Activated T-cell treated with anti-CD3 and anti-CD28 coated beads for 4 hours (primary cell): ENCODE data around the gene FLCN.
"Not testable (repeated sequence)": the region's sequence is repeated elsewhere in the genome, so short reads cannot be mapped to it uniquely, and the experiment has no call there.

Experiments
- DNase-seq: peaks from one replicate; pipeline ENCODE4 v3.0.0-alpha.2; 2020

The FLCN gene

DNA sequence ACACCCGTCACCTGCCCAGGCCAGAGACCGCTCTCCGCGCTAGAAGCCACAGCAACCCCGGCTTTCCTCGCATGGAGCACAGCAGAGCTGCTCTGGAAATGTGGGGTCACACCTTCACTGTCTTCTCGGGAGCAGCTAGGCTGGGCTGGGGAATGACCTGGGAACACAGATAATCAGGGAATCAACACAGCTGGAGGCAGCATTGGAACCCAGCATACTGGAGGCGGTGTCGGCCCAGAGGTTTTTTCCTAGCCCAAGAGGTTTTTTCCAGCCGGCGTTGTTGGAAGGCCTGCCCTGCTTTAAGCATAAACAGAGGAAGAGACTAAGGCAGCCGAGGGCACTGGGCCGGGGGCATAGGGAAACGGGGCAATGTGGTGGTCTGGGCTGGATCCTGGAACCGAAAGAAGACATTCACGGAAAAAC, 30.0 kb downstream of the FLCN start:
- DNase-seq: peak; percentile 18

GRCh38 chr17:17206124-17206912, 30.6 kb downstream of the FLCN start, which contains the start of gene PLD6:
TSS of gene PLD6 (minus strand) at chr17:17206333. CDS start at chr17:17206286, 47 bp downstream.
- DNase-seq: peak; percentile 87

DNA sequence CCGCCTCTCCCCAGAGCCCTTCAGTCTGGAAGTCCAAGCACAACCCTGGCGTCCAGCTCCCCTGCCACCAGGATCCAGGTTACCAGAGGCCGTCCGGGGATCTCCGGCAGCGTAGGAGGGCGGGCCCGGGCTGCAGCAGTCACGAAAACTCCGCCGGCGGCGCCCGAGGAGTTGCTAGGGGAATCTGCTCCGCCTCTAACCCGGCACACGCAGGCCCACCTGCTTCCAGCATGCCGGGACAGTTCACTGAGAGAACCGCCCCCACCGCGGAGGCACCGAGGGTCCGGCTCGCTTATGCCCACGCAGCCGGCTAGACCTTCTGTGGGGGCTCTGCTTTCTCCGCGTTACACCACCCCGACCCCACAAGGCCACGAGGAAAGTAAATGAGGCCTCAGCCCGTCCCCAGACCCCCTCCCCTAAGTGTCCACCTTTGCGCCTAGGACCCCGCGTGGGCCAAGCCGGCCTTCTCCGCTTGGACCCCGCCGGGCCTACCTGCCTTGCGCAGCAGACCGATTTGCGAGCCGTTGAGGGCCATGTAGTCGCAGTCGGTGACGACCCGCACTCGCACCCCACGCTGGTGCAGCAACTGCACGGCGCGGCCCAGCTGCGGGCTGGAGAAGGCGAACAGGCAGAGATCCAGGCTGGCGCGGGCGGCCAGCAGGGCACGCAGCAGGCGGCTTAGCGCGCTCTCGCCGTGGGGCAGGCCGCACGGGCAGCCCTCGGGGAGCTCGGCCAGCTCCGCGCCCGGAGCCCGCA, 31.4 kb downstream of the FLCN start:
- DNase-seq: peak; percentile 38

- no peak for DNase-seq
Measured at GRCh38 chr17:17204635-17205231, 32.2 kb downstream of the FLCN start.

DNA sequence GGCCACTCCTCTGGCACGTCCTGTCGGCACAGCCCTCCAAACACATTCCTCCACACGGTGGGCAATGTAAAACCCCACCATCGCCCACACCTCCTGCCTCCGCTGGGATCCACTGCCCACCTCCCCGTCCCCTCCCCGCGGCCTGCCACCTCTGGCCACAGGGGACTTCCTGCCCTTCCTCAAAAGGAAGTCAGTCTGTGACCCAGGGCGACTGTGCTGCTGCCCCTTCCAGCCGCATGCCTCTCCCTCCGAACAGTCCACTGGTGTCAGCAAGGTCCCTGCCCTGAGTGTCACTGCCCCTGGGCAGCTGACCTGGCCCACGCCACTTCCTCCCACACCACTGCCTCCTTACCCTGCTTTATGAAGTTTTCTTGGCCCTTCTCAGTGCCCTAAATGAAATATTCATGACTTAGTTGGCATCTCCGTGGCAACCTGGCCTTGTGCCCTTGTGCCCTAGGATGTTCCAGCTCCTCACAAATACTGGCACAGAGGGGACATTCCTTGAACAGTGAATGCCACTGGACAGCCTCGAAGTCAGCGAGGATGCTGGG, 32.9 kb downstream of the FLCN start:
- DNase-seq: no peak

DNA sequence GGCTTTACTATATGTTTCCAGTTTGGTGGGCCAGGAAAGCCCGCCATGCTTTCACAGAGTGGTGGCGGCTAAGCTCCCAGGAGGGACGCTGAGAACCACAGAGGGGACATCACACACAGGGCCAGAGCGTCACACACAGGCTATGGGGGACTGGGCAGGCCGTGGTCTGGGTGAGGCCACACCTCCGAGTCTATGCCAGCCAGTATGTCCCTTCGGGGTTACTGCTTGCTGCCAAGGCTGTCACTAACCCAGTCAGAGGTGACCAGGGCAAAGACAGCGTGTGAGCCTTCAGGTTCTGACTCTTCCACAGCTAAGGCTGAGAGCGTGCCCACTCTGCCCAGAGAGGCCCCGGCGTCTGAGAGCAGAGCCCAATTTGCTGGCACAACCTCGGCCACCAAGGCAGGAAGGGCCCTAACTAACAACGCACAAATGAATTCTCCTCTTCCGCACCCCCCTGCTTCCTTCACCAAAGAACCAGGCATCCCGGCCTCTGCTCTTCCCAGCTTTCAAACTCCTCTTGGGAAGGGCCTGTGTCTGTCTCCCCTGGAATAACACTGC, 33.7 kb downstream of the FLCN start:
- DNase-seq: no peak

DNA sequence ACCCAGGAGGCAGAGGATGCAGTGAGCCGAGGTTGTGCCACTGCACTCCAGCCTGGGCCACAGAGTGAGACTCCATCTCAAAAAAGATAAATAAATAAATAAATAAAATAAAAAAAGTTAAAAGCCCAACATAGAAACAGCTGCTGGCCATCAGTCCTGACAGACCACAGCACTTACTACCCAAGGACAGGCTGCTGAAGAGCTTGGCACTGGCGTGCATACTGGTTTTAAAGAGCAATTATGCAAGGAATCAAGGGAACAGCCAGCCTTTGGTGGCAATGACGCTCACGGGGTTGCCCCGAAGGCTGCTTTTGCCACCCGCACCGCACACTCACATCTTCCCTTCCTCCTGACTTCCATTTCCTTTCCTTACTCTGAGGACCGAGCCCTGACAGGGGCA, 35.1 kb downstream of the FLCN start:
- no peak for DNase-seq

DNA sequence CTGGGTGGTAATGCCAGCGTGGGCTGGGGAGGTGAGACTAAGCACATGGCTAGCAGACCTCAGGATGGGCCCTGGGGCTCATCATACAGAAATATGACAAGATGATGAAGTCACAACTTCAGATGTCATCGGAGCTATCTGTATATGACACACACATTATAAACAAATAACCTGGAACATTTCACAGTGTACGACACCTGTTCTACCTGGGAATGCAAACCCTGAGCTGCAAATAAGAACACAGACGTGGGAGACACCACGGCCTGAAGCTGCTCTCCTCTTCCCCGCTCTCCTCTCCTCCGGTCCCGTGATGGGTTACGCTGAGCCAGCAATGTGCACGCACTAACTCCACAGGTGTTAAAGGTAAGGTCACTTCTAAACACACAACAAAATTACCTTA, 35.7 kb downstream of the FLCN start:
- DNase-seq: no peak

DNA sequence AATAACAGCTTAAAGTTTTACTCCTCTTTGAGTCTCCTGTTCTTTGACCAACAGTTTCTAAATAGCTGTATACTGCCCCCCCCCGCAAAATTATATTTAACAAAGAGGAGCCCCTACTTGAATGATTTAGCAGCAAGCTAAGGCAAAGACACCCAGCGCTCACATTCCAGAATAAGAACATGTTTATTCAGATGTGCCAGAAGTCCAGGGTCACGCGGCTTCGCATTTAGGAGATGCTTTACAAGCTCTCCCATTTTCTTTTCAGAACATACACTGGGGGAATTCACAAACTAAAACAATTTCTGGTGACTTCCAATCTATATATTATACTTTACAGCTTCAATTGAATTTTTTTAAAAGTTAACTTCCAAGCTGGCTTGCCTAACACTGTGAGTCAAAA, 36.1 kb downstream of the FLCN start:
- no peak for DNase-seq

DNA sequence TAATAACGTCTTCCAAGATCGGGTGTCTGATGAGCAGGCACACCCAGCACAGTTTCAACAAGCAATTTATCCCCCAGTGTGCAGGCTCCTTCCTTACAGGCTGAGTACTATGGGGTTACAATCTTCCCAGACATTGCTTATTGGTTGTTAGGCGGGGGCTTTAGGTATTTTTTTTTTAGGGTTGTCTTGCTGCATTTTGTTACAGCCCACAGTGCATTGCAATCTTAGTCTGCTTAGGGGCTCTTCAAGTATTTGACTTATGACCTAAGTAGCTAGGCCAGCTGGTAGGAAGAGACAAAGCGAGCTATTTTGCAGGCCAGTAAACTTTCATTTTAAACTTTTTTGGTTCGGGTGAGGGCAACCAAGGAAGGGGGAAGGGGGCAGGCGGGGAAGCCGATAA, 36.7 kb downstream of the FLCN start:
- no peak for DNase-seq

GRCh38 chr17:17198281-17198680, 38.7 kb downstream of the FLCN start:
- DNase-seq: no peak

DNA sequence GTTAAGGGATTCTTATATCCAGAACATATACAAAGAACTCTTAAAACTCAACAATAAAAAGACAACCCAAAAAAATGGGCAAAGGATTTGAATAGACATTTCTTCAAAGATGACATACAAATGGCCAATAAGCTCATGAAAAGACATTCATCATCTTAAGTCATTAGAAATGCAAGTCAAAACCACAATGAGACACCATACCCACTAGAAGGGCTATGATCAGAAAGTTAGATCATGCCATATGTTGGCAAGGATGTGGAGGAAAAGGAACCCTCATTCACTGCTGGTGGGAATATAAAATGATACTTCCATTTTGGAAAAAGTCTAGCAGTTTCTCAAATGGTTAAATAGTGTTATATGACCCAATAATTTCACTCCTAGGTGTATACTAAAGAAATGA, 40.2 kb downstream of the FLCN start:
- DNase-seq: no peak

- DNase-seq: not testable (repeated sequence)
Measured at GRCh38 chr17:17195466-17195865, 41.5 kb downstream of the FLCN start.

DNA sequence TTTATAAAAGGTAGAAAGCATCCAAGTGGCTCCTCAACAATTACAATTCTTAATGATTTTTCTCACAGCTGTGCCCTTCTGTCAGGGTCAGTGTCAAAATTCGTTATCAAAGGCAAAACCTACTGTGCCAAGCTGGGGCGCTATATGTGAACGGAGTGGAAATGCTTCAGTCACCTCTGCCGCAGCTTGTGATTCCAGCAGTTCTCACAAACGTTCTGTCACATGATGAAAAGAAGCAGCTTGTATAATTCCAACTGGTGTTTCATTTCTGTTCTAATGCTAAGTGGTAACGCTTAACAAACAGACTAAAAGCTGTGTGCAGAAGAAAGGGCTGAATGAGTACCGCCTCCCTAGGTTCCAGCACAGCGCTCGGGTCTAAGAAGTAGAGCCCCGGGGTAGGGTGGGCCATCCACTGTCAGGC, 45.0 kb downstream of the FLCN start:
- no peak for DNase-seq

DNA sequence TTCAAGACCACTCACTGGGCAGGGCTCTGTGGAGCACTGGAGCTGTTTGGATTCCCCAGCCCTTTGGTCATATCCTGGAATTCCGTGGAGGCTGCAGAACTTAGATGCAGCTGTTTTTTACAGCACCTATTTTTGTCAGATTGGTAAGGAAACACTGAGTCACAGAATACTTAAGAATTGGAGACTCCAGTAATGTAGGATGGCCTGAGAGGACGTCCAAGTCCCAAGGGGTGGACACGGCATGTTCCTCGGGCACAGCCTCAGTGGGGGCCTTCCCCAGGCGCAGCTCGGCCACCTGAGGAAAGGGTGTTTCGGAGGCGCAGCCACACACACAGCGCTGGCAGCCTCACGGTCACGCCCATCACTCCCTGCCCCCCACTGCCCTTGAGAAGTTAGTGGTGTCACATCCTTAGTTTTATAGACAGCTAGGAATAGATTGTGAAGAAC, 45.6 kb downstream of the FLCN start:
- DNase-seq: no peak

DNA sequence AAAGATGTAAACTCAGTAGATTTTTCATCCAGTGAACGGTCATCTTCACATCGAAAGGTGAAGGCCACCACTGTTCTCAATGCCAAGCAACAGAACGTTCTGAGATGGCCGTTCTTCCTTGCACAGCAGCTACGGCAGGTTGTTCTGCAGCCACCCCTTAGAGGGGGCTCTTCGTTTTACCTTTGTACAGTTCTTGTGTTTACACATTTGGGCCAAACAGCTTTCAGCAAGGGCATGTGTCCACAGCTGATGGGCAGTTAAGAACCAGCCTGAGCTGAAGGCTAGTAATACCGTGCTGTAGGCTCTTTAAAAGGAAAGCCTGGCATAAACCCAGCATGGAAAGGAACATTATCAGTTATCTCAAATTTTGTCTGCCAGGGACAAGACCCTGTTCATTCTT, 46.8 kb downstream of the FLCN start:
- DNase-seq: no peak

DNA sequence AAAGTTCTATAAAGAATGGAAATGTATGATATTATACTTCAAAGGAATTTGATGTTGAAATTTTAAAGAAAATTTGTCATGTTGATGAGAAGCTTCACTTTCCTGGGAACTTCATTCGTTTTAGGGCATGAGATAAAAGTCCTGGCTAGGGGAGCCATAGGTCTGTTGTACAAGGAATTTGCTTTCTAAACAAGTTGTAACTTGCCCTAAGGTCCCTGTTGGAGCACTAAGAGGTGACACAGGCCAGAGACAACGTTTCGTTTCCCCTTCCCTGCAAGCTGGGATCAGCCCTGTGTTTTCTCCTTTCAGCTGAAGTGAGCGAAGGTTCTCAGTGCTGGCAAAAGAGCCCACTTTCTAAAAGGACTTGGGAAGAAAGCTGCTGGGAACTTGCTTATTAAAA, 47.4 kb downstream of the FLCN start:
- no peak for DNase-seq

DNA sequence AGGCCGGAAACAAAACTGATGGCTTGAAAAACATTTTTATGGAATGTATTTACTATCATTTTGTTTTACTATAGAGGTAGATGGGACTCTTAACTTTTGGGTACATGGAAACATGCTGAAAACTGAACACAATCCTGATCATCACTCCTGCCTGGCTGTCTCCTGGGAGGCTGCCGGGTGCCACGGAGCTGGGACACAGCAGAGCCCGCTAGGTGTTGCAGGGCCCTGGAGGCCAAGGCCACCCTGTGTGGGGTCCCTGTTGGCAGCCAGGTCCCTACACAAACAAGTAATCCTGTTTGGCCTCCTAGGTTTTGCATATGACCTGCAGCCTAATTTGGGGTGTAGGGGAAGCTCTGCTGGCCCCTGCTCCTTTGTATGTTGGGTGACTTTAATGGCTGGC, 48.4 kb downstream of the FLCN start:
- DNase-seq: no peak

DNA sequence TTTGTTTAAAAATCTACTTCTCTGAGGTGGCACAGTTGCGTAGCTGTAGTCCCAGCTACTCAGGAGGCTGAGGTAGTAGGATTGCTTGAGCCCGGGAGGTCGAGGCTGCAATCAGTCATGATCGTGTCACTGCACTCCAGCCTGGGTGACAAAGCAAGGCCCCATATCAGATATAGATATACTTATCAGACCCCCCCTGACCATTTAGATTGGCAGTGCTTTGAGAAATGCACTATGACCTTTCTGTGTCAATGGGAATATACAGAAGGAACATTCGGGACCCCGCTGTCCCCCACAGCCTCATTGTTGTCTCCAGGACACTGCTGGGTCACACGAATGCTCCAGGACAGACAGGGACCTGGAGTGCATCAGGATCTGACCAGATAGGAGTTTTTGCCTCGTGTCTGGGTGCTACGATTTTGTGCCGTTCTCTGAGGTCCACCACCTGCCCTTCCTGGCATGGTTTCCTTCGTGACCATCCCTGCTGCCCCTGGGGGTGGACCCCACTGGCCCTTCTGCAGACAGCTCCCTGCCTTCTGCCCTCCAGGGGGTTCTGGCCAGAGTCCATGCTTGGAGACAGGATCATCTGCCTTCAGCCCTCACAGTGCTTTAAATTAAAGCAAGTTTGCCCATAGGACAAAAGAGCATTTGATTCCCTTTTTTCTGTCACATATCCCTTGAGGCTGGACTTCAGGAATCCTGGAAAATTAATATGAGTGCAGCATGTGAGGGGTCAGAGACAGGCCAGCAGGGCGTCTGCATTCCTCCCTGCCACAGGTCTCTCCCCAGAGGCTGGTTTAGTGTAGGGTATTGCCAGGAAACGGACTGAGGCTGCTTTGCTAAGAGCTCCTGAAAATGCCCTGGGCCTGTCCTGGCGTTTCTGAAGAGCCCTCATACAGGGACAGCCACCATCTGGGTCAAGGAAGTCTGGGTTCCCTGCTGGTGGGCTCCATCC, 50.1 kb downstream of the FLCN start:
- no peak for DNase-seq

- DNase-seq: no peak
Measured at GRCh38 chr17:17186051-17186450, 50.9 kb downstream of the FLCN start.

DNA sequence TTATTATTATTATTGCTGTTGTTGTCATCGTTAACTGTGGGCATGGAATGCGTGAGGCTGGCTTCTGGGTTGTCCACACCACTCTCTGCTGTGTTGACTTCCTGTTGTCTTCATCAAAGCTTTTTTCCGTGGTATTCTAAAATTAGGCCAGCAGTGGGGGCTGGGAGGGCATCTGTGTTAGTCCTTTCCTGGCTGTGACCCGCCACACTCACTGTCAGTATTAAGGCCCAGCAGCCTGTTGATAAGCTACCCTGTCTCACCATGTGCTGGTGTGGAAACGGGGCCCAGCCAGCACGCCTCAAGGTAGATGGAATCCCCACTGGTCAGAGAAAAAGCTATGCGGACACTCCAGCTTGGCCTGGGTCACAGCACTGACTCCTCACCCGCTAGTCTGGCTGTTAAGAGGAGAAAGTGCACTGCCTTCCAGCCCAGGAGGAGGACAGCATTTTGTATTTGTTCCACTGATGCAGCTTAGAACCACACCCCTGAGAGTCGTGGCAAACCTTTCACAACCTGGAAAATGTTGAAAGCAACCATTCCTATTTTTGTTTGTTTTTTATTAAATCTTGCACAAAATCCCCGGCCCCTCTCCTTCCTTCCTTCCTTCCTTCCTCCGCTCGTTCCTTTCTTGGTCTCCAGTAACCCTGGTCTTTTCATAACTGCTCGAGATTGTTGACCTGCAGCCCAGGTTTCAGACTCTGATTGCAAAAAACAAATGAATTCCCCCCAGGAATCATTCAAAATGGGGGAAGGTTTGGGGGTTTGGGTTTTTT, 51.8 kb downstream of the FLCN start:
- not testable (repeated sequence) for DNase-seq
